Lung (tissue), 12 donors: Measurements from ENCODE around the gene ZNF600. TPM values are rescaled to one million over a fixed set of nuclear protein-coding genes. Genes with fewer than 3 reads are reported as not detected.
A peak's percentile ranks its signal among the peaks of the same experiment; 100 is the strongest.
"Not testable (repeated sequence)": the region's sequence is repeated elsewhere in the genome, so short reads cannot be mapped to it uniquely, and the experiment has no call there.

Experiments
- ATAC-seq: fragments of 200-7000 bp; cut with Tn5 transposase; one replicate; pipeline ENCODE4 v1.9.1; 2020; ENCODE audit warnings: moderate number of reproducible peaks; ENCODE audit not compliant: insufficient read depth, low FRiP score
- DNase-seq, 3 donors: peaks; one replicate each; pipeline ENCODE4 v3.0.0-alpha.2; 2013 to 2017
- H3K27ac ChIP-seq, 2 donors: one replicate each; pipeline ENCODE4 v1.5.1; 2013; ENCODE audit warnings: mild to moderate bottlenecking in 2 of 2, moderate library complexity in 2 of 2, control low read depth in 1 of 2, inconsistent platforms in 1 of 2, low read depth in 1 of 2, low read length in 1 of 2
- H3K27me3 ChIP-seq, 3 donors: one replicate each; pipeline ENCODE4 v1.5.1; 2013; ENCODE audit warnings: low read length in 2 of 3; ENCODE audit not compliant: control insufficient read depth in 3 of 3, insufficient read depth in 3 of 3
- H3K36me3 ChIP-seq, 4 donors: one replicate each; pipeline ENCODE4 v1.5.1; 2013; ENCODE audit warnings: low read length in 4 of 4, mild to moderate bottlenecking in 1 of 4, moderate library complexity in 1 of 4; ENCODE audit not compliant: control insufficient read depth in 4 of 4, insufficient read depth in 4 of 4
- H3K4me1 ChIP-seq, 5 donors: one replicate each; pipeline ENCODE4 v1.5.1; 2013; ENCODE audit warnings: low read length in 5 of 5, mild to moderate bottlenecking in 2 of 5, moderate library complexity in 1 of 5; ENCODE audit not compliant: control insufficient read depth in 5 of 5, insufficient read depth in 5 of 5
- H3K4me3 ChIP-seq: one replicate; pipeline ENCODE4 v1.5.1; 2013; ENCODE audit warnings: mild to moderate bottlenecking, control low read depth, moderate library complexity
- H3K9ac ChIP-seq, 2 donors: one replicate each; pipeline ENCODE4 v1.5.1; 2013; ENCODE audit warnings: low read length in 2 of 2, control low read depth in 1 of 2; ENCODE audit not compliant: insufficient read depth in 1 of 2
- H3K9me3 ChIP-seq, 4 donors: one replicate each; pipeline ENCODE4 v1.5.1; 2013; ENCODE audit warnings: low read length in 3 of 4, mild to moderate bottlenecking in 1 of 4, moderate library complexity in 1 of 4; ENCODE audit not compliant: control insufficient read depth in 4 of 4, insufficient read depth in 3 of 4
- CTCF ChIP-seq: IDR thresholded peaks from 2 replicates; pipeline ENCODE4 v1.5.1; 2012; ENCODE audit warnings: mild to moderate bottlenecking; ENCODE audit errors: control extremely low read depth, extremely low read depth
- WGBS, 2 donors: extraction: QIAGEN DNeasy Blood & Tissue Kit; methylation state at CpG; one replicate each; pipeline ENCODE4 v1.1.7; 2013; 5-methylcytosine and 5-hydroxymethylcytosine counted together
- polyA plus RNA-seq, 2 donors: library from polyadenylated mRNA; stranded (reverse); fragments of 200-250 nt; gene quantifications; one replicate each; pipeline ENCODE4 v1.2.1, GENCODE V29; 2013
- total RNA-seq, 2 donors: library from RNA; depleted of rRNA in 1 of 2; stranded (reverse); fragments of >200 nt in 1 of 2; gene quantifications; one replicate each; pipeline ENCODE4 v1.2.1, GENCODE V29; 2014 to 2021
- donor health status: control.
- donor health status: control.
- donor health status: Bipolar disorder and iron deficiency.
- donor health status: healthy.
- donor health status: DM: yes; HTN: yes; CAD: no.

The ZNF600 gene
- total and polyA plus RNA-seq, 4 donors = 3.5 to 14.8 (median 10.8) TPM

GRCh38 chr19:52789440-52789839 lies 2.8 kb upstream of the ZNF600 start:
- WGBS, 2 donors = 91 to 98% methylated on average over 6 of the region's 6 CpGs
- no peaks in the 10 kb centered on the region for H3K27me3 ChIP-seq
- H3K27ac ChIP-seq = no peak overlapping the region
- DNase-seq (no peak), ATAC-seq (no peak)
- H3K36me3 ChIP-seq = no peaks in the 10 kb centered on the region
- peaks cover 0 to 18% (median 0%) of the 10 kb centered on the region in 4 donors for H3K9me3 ChIP-seq
- H3K9ac ChIP-seq = no peak overlapping the region
- no peak for TF ChIP-seq CTCF
- peaks cover 0 to 1% (median 0%) of the 10 kb centered on the region in 5 donors for H3K4me1 ChIP-seq
- H3K4me3 ChIP-seq = no peak overlapping the region

DNA sequence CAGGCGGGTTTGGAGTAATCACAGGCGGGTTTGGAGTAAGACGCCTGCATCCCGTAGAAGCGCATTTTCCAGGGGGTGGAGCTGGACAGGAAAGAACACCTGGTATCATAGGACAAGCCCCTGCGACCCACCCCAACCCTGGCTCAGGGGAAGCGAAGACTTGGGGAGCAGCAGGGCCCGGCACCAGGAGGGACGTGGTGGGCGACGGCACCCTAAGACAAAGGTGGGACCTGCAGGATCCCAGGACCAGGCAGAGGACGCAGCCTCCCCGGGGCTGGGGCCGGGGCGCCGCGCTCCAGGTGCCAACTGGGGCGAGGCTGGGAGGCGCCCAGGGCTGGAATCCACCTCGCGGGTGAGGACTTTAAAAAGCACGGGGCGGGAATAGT lies 520 bp downstream of the ZNF600 start:
- Histone ChIP-seq H3K4me3 (peak overlapping the region; percentile 76), H3K27me3 (no peaks in the 10 kb centered on the region), H3K36me3 (no peaks in the 10 kb centered on the region), H3K27ac (peak overlapping the region; percentile 49 to 76), H3K4me1 (peaks cover 0 to 1% (median 0%) of the 10 kb centered on the region in 5 donors), H3K9me3 (peaks cover 0 to 8% (median 0%) of the 10 kb centered on the region in 4 donors), H3K9ac (peak overlapping the region in 1 of 2 donors; percentile 37)
- ATAC-seq (no peak), DNase-seq (peak in 2 of 3 donors; percentile 0 to 12)
- 4 to 6% methylated on average over 23 of the region's 23 CpGs for WGBS, 2 donors
- no peak for TF ChIP-seq CTCF

DNA sequence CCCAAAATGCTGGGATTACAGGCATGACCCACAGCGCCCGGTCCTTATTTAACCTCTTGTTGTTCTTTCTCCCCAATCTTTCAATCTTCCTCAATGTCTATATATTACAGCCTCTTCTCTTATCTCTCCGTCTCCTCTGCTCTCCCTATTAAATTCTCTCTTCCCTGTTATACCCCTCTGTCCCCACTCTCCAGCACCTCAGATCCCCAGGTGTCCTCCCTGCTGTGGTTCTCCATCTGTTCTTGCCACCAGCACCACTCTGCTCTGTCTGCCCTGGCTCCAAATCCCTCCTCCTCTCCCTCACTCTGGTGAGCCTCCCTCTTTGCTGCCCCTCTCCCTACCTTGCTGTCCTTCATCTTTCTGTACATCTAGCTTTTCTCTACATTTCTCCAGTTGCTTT lies 1.1 kb downstream of the ZNF600 start:
- no peaks in the 10 kb centered on the region for H3K27me3 ChIP-seq
- H3K27ac ChIP-seq = no peak overlapping the region
- no peak overlapping the region for H3K9ac ChIP-seq
- H3K36me3 ChIP-seq = no peaks in the 10 kb centered on the region
- no peak for DNase-seq
- TF ChIP-seq CTCF = no peak
- peaks cover 0 to 1% (median 0%) of the 10 kb centered on the region in 5 donors for H3K4me1 ChIP-seq
- ATAC-seq = no peak
- WGBS, 2 donors = 88 to 100% methylated on average over 3 of the region's 3 CpGs
- no peak overlapping the region for H3K4me3 ChIP-seq
- H3K9me3 ChIP-seq = peaks cover 0 to 6% (median 0%) of the 10 kb centered on the region in 4 donors

GRCh38 chr19:52782864-52783263 lies 3.7 kb downstream of the ZNF600 start:
- H3K27me3 ChIP-seq, H3K4me3 ChIP-seq, ATAC-seq, H3K4me1 ChIP-seq, H3K27ac ChIP-seq, H3K9ac ChIP-seq, H3K36me3 ChIP-seq, DNase-seq, H3K9me3 ChIP-seq: not testable (repeated sequence)
- 88 to 90% methylated on average over 2 of the region's 2 CpGs for WGBS, 2 donors
